Stimulated activated CD8-positive, alpha-beta memory T cell treated with anti-CD3 and anti-CD28 coated beads, Interleukin-15, amount 100 ng/mL, for 4 hours (primary cell): ENCODE results near the gene USP15.
A peak's percentile ranks its signal among the peaks of the same experiment; 100 is the strongest.

Source experiments
- DNase-seq, 2 donors: peaks; one replicate each; pipeline ENCODE4 v3.0.0-alpha.2; 2020; ENCODE audit warnings: low read depth in 2 of 2

The USP15 gene

GRCh38 chr12:62258231-62258630, 2.0 kb upstream of the USP15 start:
- no peak for DNase-seq

GRCh38 chr12:62258941-62259630, 1.1 kb upstream of the USP15 start:
- no peak for DNase-seq

DNA sequence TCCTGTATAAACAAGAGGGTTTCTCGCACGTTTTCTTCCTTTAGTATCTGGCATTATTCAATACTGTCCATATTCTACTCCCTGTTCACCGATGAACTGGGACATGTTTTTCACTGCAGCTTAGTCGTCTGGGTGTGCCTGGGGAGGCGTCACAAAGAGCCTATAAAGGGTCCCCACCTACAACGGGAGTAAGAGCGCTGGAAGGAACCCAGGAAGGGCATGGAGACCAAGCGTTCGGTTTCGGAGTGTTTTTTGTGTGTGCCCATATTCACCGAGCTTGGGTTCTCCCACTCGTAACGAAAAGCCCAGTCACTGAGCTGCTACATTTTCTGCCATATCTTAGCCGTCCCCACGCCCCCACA, 592 bp upstream of the USP15 start:
- DNase-seq = no peak

GRCh38 chr12:62260733-62261683, 804 bp downstream of the USP15 start:
- peak; percentile 23 to 24 for DNase-seq

DNA sequence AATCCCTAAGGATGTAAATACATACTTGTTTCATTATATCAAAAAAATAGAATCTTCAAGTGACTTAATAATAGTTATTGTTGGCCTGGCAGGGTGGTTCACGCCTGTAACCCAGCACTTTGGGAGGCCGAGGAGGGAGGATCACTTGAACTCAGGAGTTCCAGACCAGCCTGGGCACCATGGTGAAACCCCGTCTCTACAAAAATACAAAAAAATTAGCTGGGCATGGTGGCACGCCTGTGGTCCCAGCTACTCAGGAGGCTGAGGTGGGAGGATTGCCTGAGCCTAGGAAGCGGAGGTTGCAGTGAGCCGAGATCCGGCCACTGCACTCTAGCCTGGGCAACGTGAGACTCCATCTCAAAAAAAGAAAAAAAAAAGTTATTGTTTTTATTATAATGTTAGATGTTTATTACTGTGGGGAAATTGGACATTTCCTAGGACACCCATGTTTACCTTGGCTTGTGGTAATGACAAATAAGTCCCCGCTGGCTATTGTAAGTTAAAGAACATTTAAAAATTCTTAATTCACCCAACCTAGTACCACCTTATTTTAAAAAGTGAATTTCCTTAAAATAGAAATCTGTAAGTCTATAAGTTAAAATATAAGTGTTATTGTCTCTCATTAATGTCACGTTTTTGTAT, 1.8 kb downstream of the USP15 start:
- no peak for DNase-seq

DNA sequence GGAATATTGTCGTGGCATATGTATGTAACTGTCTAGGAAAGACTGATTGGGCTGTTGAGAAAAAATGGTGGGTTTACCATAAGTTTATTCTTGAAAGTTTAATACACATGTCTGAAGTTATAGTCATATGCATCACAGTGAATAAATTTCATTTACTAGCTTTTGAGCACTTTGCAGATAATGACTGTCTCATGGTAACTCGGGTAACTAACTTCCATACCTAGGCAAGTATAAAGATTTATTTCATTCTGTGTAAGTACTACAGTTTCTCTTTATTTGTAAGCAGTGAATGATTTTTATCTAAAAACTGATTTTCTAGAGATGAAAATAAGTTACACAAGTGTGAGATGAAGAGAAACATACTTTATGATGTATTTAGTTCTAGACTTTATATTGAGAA, 3.0 kb downstream of the USP15 start:
- DNase-seq = no peak

DNA sequence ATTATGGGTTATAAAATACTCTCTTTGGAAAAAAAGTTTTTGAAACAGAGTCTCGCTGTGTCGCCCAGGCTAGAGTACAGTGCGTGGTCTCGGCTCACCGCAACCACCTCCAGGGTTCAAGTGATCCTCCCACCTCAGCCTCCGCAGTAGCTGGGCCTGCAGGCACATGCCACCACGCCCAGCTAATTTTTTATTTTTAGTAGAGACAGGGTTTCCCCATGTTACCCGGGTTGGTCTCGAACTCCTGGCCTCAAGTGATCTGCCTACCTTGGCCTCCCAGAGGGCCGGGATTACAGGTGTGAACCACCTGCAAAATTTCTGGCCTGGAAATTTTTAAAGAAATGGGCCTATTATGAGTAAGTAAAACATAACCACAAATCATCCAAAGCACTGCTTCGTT, 3.8 kb downstream of the USP15 start:
- peak in 1 of 2 donors; percentile 1 for DNase-seq

GRCh38 chr12:62264706-62265105, 4.5 kb downstream of the USP15 start:
- no peak for DNase-seq

DNA sequence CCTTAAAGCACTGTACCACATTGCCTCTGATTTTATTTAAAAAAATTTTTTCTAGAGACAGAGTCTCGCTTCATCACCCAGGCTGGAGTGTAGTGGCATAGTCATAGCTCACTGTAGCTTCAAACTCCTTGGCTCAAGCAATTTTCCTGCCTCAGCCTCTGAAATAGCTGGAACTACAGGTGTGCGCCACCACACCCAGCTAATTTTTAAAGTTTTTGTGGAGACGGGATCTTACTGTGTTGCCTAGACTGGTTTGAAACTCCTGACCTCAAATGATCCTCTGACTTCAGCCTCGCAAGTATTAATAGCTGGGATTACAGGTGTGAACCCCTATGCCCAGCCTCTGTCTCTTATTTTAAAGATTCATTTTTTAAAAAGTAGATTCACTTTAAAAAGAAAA, 5.3 kb downstream of the USP15 start:
- DNase-seq = no peak

- no peak for DNase-seq
These were observed 6.8 kb downstream of the USP15 start for GRCh38 chr12:62267026-62267425.

DNA sequence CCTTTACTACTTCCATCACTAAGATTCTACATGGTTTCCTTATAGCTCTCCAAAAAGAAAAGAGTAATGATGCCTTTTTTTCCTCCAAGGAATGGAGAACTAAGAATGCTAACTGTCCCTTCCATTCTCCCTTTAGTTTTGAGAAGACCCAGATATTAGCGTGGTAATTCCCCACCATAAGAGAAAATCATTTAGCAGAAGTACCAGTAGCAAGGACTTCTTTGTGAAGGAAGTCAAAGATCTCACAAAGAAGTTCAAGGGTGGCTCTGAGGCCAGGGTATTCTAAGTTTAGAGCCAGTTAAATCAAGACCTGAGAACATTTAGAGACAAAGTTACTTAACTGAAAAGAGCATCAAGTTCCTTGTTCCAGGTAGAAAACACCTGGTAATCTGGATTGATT, 7.3 kb downstream of the USP15 start:
- no peak for DNase-seq

DNA sequence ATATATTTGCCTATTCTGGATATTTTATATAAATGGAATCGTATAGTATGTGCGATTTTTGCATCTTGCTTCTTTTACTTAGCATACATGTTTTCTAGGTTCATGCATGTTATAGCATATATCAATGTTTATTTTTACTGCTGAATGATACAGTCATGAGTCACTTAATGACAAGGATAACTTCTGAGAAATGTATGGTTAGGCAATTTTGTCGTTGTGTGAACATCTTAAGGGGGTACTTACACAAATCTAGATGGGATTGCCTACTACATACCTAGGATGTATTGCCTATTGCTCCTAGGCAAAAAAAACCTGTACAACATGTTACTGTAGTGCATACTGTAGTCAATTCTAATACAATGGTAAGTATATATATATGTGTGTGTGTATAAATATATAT, 8.8 kb downstream of the USP15 start:
- DNase-seq = no peak

GRCh38 chr12:62269464-62270228, 9.4 kb downstream of the USP15 start:
- no peak for DNase-seq

- no peak for DNase-seq
These were observed 10.2 kb downstream of the USP15 start for GRCh38 chr12:62270384-62270783.

GRCh38 chr12:62270872-62271271, 10.7 kb downstream of the USP15 start:
- no peak for DNase-seq

DNA sequence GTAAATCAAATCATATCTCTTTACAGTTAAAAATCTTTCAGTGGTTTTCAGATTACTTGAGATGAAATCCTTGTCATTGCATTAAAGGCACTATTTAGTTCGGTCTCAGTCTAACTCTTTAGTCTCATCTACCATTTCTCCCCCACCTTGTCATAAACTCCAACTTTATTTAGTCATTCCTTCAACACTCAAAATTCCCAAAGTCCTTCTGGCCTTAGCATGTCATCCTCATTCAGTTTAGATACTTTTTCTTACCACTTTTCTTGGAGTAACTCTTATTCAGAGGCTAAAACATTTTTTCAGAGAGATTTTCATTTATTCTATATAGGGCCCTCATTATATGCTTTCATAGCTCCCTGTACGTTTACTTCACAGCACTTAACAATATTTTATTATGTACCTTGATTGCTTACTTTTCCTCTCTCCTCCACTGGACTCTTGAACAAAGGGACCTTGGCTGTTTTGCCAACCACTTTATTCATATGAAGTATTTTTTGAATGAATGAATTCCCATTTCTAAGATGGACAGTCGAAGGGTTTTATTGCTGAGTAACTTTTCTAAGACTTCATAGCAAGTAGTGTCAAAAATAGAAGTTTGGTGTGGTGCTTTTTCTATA, 12.8 kb downstream of the USP15 start:
- no peak for DNase-seq

DNA sequence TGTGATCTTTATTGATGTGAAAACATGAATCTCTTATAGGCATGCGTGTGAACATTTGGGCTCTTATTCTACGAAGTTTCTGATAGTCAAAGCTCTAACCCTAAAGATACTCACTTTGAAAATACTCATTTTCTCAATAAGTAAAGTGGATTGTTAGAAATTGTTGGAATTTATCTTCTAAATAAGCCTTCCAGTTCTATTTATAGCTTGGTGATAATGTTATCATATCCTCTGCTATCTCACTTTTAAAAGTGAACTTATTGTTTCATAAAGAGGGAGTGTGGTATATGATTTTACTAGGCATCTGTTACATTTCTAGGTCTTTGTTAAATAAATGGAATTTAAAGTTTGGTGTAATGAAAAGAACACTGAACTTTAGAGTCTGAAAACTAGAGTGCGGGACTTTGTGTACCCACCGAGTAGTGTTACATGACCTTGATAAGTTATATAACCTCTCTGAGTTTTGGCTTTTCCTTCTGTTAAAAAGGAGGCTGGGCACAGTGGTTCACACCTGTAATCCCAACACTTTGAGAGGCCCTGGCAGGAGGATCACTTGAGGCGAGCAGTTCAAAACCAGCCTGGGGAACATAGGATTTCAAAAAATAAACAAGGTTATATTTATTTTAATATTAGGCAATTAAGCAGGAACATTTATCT, 13.6 kb downstream of the USP15 start:
- DNase-seq = no peak

- no peak for DNase-seq
These were observed 17.8 kb downstream of the USP15 start for GRCh38 chr12:62278022-62278421.

- no peak for DNase-seq
These were observed 18.9 kb downstream of the USP15 start for GRCh38 chr12:62279058-62279457.

DNA sequence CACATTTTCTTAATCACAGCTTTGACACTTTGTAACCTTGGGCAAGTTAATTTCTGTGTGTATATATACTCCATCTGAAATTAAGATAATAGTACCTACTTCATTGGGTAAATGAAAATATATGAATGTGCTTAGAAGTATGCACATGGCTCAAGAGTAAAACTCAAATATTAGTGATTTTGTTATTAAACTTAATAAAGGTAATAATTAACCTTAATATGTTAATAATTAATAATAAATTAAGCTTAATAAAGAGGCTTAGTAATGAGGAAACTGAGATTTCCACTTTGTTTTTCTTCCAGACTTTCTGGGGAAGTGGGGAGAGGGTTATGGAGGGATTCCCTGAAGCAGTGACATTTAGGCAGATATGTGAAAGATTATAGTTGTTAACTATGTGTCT, 19.8 kb downstream of the USP15 start:
- no peak for DNase-seq
